Cortex of kidney (tissue), 1 donor: ENCODE results near the gene ATR.
"Not testable (repeated sequence)": the region's sequence is repeated elsewhere in the genome, so short reads cannot be mapped to it uniquely, and the experiment has no call there.

Experiments used
- DNase-seq: peaks from one replicate; lab custom pipeline; 2025; lab: John Stamatoyannopoulos, UW

ATR gene

DNA sequence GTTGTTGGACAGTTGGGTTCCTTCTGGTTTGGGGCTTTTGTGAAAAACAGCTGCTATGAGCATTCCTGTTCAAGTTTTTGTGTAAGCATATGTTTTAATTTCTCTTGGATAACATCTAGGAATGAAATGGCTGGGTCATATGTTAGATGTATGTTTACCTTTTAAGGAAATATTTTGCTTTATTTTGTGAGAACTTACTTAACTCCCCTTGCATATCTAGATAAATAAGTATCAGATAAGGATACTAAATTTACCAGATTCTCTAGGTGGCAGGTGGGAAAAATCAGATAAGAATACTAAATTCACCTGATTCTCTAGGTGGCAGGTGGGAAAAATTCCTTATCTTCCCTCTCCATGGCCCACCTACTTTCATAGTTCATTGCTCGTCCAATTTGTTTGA lies 16.6 kb upstream of the ATR start:
- DNase-seq = no peak

GRCh38 chr3:142592268-142592667 lies 13.7 kb upstream of the ATR start:
- DNase-seq = not testable (repeated sequence)

- no peak for DNase-seq
Measured at GRCh38 chr3:142588703-142589102, 10.2 kb upstream of the ATR start.

DNA sequence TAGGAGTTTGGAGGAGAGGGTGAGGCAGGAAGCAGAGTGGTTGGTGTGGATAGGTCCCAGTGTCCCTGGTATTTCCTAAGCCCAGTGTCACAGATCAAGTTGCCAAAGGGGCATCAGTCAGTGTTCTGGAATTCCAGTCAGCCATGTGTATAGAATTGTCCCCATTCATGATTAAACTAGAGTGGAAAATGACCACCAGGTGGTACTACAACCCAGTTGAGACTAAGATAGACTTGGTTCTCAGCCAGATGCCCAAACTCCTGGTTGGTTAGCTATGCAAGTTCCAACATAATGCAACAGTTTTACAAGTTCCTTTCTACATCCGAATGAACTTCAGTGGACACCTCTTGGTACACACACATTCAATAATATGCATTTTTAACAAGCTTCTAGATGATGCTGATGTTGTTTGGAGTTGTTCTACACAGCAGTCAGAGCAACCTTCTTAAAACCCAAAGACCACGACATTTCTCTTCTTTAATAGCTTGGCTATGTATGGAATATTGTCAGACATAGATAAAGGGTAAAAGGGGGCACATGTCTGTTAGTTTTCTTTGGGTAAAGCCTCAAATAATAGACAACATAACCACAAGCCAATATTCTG lies 8.4 kb upstream of the ATR start:
- no peak for DNase-seq

GRCh38 chr3:142581070-142581469 lies 2.5 kb upstream of the ATR start:
- not testable (repeated sequence) for DNase-seq

- no peak for DNase-seq
Measured at GRCh38 chr3:142580061-142580423, 1.5 kb upstream of the ATR start.

GRCh38 chr3:142577696-142578328 lies 721 bp downstream of the ATR start:
- DNase-seq = no peak

GRCh38 chr3:142576792-142577191 lies 1.7 kb downstream of the ATR start:
- DNase-seq = no peak

DNA sequence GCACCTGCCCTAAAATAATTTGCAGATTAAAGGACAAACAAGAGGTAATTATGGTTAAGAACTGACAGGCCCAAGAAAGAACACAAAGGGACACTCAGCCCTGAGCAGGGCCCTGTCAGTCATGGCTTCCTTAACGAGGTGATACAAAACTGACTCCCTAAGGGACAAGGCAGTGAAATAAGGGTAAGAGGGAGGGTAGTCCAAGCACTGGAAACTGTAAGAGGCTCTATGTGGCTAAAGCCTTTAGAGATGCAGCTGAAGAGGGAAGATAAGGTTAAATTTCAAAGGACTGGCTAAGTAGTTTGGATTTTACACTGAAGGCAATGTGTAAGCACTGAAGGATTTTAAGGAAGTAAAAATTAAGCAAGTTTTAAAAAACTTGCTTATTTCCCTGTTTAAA lies 3.9 kb downstream of the ATR start:
- no peak for DNase-seq

GRCh38 chr3:142574223-142574622 lies 4.3 kb downstream of the ATR start:
- DNase-seq = not testable (repeated sequence)

GRCh38 chr3:142569422-142569821 lies 9.1 kb downstream of the ATR start:
- DNase-seq = not testable (repeated sequence)

- DNase-seq = no peak
Measured at GRCh38 chr3:142568393-142569017, 10.0 kb downstream of the ATR start.

GRCh38 chr3:142566096-142566495 lies 12.4 kb downstream of the ATR start:
- no peak for DNase-seq

DNA sequence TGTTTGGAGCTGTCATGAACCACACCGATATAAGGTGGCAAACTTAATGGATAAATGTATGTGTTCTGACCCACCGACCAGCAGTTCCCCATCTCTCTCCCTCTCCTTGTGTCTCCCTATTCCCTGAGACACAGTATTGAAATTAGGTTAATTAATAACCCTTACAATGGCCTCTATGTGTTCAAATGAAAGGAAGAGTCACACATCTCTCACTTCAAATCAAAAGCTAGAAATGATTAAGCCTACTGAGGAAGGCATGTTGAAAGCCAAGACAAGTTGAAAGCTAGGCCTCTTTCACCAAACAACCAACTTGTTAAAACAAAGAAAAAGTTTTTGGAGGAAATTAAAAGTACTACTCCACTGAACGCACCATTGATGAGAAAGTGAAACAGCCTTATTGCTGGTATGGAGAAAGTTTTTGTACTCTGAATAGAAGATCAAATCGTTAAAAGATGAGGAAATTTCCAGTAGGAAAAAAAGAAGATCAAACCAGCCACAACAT lies 15.0 kb downstream of the ATR start:
- DNase-seq = no peak

GRCh38 chr3:142560118-142560517 lies 18.4 kb downstream of the ATR start:
- DNase-seq = no peak

DNA sequence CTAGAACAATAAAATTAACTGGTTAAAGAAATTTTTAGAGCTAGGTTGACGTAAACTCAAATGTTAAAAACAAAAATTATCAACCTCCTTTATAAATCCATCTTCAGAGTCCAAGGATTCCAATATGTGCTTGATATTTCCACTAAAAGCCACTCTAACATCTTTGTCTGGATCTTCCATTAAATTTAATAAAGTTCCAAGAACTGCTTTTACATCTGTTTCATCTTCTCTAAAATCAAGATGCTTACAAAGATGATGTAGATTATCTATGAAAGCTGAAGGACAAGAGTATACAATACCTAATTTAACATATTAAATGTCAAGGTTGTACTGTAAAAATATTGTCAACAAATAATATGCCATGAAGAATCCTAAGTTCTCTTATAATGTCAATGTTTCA lies 24.8 kb downstream of the ATR start:
- no peak for DNase-seq

- DNase-seq = not testable (repeated sequence)
Measured at GRCh38 chr3:142552579-142552978, 26.0 kb downstream of the ATR start.

- no peak for DNase-seq
Measured at GRCh38 chr3:142549986-142550385, 28.5 kb downstream of the ATR start.

DNA sequence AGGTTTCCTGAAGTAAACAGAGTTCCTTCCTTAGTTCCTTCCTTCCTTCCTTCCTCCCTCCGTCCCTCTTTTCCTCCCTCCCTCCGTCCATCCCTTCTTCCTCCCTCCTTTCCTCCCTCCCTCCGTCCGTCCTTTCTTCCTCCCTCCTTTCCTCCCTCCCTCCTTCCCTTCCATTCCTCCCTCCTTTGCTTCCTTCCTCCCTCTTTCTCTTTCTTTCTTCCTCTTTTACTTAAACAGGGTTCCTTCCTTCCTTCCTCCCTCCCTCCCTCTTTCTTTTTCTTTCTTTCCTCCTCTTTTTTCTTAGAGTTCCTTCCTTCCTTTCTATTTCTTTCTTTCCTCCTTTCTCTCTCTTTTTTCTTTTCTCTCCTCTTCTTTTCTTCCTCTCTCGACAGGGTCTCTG lies 35.2 kb downstream of the ATR start:
- no peak for DNase-seq

- no peak for DNase-seq
Measured at GRCh38 chr3:142542054-142542453, 36.5 kb downstream of the ATR start.

GRCh38 chr3:142536519-142536918 lies 42.0 kb downstream of the ATR start:
- DNase-seq = no peak

DNA sequence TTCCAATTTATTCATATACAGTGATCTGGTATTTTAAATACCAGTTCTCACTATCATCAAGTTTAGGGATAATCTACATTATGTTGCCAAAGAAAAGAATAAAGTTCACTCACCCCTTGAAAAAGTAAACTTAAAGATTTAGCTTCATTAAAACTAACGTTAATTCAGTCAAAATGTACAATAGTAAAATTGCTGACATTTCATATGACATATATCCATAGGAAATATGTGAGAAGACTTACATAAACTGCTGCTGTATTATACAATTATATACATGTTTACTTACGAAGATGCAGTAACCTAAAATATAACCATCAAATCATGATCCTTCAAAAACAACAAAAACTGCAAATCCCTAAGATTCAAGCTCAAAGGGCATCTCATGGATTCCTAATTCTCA lies 44.0 kb downstream of the ATR start:
- DNase-seq = no peak

GRCh38 chr3:142530296-142530695 lies 48.2 kb downstream of the ATR start:
- DNase-seq = no peak
